GM18951 (cell line): ENCODE measurements around the gene TMEM120B.

Experiments
- POLR2A ChIP-seq: IDR thresholded peaks from 4 replicates; pipeline ENCODE4 v1.6.1; 2011; ENCODE audit warnings: mild to moderate bottlenecking; ENCODE audit not compliant: insufficient read length, insufficient read depth; ENCODE audit errors: extremely low read depth
- in situ Hi-C: fragments of 300-500 bp; cut with MboI; formaldehyde crosslinking; loops from one replicate; pipeline ENCODE4 v1.12.0; 2022; ENCODE audit warnings: low sequenced_read_pairs, mixed read lengths, inconsistent platforms; ENCODE audit not compliant: unreplicated experiment

The TMEM120B gene

GRCh38 chr12:121781484-121781997 is 69.0 kb downstream of the TMEM120B start:
- no peak for TF ChIP-seq POLR2A
- in situ Hi-C loops: no loop called here

- no peak for TF ChIP-seq POLR2A
- in situ Hi-C loops: no loop called here
Observed at GRCh38 chr12:121781998-121782979, 69.7 kb downstream of the TMEM120B start.

GRCh38 chr12:121783766-121784165 is 71.2 kb downstream of the TMEM120B start:
- no peak for TF ChIP-seq POLR2A
- in situ Hi-C loops: no loop called here

- in situ Hi-C loops: no loop called here
- TF ChIP-seq POLR2A: no peak
Observed at GRCh38 chr12:121784460-121784859, 71.9 kb downstream of the TMEM120B start.

GRCh38 chr12:121786440-121786825 is 73.9 kb downstream of the TMEM120B start:
- in situ Hi-C loops: no loop called here
- TF ChIP-seq POLR2A: no peak

GRCh38 chr12:121787063-121788025 is 74.8 kb downstream of the TMEM120B start:
- TF ChIP-seq POLR2A: no peak
- in situ Hi-C loops: no loop called here

- in situ Hi-C loops: no loop called here
- no peak for TF ChIP-seq POLR2A
Observed at GRCh38 chr12:121788176-121788818, 75.7 kb downstream of the TMEM120B start.

GRCh38 chr12:121789233-121789781 is 76.8 kb downstream of the TMEM120B start:
- no peak for TF ChIP-seq POLR2A
- in situ Hi-C loops: no loop called here

- in situ Hi-C loops: loop anchor here (5.0 kb wide), 1 partner anchor 98 kb away; no protein-coding TSS in a partner anchor
- TF ChIP-seq POLR2A: peak; percentile 57
Observed at GRCh38 chr12:121789800-121790728, 77.5 kb downstream of the TMEM120B start.

GRCh38 chr12:121790785-121791184 is 78.2 kb downstream of the TMEM120B start:
- in situ Hi-C loops: loop anchor here (5.0 kb wide), 1 partner anchor 98 kb away; no protein-coding TSS in a partner anchor
